Middle frontal gyrus (tissue), 1 donor: Measurements from ENCODE around the gene KRT13.

ENCODE experiments used
- DNase-seq: peaks from one replicate; pipeline ENCODE4 v3.0.0-alpha.2; 2015; ENCODE audit warnings: low spot score; ENCODE audit errors: extremely low spot score

The KRT13 gene

GRCh38 chr17:41474863-41475262 is 30.5 kb downstream of the KRT13 start:
- DNase-seq = no peak

DNA sequence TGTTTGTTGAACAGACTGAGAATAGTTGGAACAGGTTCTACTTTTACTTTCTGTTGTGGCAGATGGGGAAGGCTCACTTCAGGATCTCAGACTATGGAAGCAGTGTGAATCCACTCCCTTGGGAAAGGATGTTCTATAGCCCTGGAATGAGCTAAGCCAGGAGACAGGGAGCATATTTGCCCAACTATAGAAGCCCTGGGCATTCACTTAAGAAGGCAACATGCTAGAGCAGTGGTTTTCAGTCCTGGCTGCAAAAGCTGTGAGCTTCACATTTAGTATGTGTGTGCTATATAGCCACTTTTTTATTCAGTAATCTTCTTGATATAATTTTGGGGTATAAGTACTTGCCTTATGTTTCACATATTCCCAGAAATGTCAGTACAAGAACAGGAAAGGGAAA is 37.1 kb downstream of the KRT13 start:
- DNase-seq = no peak

DNA sequence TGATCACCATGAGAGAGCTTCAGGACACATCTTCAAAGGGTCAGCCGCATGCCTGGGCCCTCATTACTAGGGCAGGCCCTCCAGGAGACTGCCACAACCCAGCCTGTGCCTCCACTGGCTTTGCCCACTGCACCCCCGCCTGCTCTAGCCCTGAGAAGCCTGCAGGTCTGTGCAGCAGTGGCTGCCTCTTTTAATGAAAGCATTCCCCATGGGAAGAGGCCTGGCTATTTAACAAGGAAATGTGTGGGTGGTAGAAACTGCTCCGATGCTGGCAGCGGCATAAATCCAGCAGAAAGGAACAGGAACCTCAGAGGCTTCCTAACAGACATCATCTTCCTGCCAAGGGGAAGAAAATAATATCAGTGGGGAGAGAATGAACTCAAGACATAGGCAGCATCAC is 37.9 kb downstream of the KRT13 start:
- DNase-seq = no peak

DNA sequence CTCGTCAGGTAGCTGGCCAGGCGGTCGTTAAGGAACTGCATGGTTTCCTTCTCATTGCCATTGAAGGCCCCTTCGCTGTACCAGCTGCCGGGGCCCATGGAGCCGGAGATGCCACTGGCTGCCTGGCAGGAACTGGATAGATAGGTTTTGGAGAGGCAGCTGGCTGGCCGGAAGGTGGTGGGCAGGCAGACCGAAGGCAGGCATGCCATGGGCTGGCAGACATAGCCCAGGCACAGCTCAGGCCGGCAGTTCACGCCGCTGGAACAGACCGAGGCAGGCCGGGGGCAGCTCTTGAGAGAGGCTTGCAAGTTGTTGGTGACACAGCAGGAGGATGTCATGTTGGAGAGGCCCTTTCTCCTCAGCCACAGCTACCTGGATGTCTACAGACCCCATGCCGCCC is 38.4 kb downstream of the KRT13 start, which contains the start of gene KRT32:
KRT32 (minus strand) TSS at position 399 of the 400 bp plus-strand sequence; CDS start at position 338, 61 bp downstream.
- no peak for DNase-seq

DNA sequence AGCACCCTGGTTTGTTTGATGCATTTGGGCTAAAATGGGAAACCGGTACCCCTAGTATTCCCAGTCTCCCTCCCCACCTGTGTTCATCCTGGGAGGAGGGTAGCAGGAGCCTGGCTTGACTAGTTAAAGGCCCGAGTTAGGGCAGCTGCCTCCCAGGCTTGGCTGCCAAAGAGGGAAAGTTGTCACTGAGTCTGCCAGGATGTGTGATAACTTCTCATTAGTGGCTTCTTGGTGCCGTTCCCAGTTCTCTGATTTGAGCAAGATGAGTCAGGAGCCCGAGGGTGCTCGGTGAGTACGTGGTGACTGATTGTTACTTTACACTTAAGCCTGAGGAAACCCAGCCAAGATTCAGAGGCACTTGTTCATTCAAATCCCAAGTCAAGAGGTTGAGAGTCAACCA is 40.7 kb downstream of the KRT13 start:
- peak; percentile 56 for DNase-seq

DNA sequence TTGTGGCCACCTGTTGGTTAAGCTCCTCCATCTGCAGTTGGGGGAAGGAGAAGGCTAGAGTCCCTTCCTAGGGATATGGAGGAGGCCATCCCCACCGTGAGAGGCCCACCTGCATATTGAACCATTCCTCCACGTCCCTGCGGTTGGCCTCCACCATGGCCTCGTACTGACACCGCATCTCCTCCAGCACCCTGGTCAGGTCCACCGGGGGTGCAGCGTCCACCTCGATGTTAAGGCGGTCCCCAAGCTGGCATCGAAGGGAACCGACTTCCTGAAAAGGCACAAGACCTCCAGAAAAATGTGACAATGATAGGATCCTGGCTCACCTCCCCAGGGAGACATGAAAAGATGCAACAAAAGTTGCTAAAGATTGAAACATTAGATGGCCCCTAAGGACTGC is 41.2 kb downstream of the KRT13 start:
- no peak for DNase-seq

DNA sequence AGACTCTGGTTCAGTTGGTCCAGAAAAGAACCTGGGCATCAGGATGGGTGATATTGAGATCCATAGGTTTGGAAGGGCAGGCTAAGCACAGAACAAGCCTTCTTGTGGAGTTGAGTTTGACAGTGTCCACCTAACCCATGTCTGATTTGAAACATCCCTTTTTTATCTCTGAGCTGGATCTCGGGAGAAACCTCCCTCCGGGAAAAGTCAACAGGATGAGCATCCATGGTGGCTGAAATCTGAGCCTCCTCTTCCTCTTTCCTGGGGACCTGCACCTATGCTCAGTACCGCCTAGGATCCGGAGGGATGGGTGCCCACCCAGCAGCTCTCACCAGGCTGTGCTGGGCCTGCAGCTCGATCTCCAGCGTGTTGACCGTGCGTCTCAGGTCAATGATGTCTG is 41.7 kb downstream of the KRT13 start:
- DNase-seq = no peak

- DNase-seq = no peak
Measured at GRCh38 chr17:41462705-41463104, 42.7 kb downstream of the KRT13 start.

DNA sequence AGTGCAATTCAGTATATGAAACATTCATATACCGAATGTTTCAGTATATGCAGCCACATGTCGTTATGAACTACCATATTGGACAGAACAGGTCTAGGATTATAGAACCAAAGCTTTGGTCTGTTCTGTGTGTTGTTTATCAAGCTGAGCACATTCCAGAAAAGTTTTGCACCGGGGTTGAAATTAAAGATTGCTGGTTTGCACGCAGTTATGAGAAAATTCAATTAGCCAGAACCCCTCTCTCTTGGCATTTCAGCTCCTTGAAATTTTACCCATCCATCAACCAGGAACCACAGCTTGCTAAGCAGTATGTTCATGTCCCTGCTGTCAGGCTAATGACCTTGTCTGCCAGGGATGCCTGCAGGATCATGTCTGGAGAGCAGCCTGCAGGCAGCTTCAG is 47.7 kb downstream of the KRT13 start:
- no peak for DNase-seq

DNA sequence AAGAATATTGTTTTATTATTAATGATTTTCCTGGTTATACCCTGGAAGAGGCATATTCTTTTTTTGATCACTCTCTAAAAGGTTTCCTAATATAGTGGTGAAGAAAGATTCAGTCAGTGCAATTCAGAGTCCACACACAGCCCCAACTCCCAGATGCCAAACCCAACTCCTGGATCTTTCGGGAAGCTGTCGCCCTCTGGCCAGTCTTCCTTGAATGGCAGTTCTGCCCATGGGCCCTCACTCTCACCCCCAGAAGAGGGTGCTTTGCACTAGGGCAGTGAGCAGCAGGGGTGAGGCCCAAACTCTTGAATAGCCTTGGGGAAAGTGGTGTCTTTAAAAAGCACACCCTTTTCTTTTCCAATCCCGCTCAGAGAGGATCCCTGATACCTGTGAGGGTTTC is 49.2 kb downstream of the KRT13 start:
- no peak for DNase-seq

DNA sequence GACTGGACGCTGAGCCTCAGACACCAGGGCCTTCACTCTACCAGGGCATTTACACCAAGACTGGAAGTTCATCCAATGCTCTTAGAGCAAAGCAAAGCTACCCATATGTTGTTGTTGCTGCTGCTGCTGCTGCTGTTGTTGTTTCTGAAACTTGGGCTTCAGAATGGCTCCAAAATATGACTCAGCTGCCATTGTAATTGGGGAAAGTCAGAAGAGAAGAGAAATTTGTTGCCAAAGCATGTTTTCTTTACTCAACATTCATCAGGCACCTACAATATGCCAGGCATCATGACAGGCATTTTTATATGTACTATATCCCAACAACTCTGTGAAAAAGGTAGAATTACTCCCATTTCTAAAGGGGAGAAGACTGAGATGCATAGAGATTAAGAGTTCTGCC is 50.2 kb downstream of the KRT13 start:
- DNase-seq = no peak

DNA sequence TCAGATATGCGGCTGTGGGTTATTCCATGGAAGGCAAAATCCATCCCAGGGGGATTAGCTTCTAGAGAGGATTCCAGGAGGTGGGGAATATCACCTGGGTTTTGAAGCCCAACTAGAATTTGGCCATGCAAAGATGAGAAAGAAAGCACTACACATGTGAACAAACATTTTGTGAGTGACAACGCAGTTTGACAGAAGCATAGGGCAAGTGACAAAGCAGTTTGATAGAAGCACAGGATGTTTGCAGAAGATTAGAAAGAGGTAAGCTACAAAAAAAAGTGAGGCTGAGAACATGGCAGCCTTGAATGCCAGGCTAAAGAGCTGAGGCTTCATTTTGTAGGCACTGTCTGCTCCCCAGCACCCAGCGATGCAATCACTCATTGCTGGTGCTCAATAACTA is 52.3 kb downstream of the KRT13 start:
- no peak for DNase-seq

DNA sequence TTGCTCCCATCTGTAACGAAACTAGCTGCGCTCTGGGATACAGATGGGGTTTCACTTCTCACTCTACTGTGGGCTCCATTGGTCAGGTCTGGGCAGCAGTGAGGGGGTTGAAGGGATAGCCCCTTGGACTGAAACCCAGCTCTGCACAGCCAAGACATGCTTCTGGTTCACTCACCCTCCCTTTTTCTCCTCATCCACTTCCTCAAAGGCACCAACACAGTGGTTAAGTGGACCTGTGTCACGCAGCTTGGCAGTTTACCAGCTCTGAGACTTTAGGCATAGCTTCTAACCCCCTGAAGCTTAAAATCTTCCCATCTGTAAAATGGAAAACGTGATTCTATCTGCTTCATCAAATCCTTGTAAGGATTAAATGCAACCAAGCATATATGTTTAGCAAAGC is 53.1 kb downstream of the KRT13 start:
- no peak for DNase-seq

DNA sequence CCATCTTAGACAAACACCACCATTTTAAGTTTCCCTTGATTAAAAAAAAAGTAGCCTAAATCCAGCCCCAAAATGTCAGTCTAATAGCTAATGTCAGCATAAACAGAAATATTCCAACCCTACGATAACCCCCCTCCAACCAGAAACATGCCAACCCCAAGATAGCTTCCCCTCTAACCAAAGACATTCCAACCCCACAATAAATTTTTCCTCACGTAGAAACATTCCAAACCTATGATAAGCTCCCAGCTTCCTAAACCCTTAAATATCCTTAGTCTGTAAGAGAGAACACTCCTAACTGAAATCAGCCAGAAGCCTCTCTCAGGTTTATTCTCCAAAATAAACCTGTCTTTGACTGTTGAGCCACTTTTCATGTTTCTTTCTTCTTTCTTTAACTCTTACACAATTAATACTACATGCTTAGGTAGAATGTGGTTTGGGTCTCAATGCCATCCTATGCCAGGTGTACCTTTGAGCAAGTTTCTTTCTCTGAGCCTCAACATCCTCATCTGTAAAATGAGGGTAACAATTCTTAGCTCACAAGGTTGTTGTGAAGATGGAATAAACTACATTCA is 54.2 kb downstream of the KRT13 start:
- no peak for DNase-seq
